Measurements from ENCODE around the gene RBBP9.
"Not testable (repeated sequence)": the region's sequence is repeated elsewhere in the genome, so short reads cannot be mapped to it uniquely, and the experiment has no call there.

The RBBP9 gene

GRCh38 chr20:18533978-18534644 is 37.1 kb upstream of the RBBP9 start:
- TF ChIP-seq, protein P1, sequence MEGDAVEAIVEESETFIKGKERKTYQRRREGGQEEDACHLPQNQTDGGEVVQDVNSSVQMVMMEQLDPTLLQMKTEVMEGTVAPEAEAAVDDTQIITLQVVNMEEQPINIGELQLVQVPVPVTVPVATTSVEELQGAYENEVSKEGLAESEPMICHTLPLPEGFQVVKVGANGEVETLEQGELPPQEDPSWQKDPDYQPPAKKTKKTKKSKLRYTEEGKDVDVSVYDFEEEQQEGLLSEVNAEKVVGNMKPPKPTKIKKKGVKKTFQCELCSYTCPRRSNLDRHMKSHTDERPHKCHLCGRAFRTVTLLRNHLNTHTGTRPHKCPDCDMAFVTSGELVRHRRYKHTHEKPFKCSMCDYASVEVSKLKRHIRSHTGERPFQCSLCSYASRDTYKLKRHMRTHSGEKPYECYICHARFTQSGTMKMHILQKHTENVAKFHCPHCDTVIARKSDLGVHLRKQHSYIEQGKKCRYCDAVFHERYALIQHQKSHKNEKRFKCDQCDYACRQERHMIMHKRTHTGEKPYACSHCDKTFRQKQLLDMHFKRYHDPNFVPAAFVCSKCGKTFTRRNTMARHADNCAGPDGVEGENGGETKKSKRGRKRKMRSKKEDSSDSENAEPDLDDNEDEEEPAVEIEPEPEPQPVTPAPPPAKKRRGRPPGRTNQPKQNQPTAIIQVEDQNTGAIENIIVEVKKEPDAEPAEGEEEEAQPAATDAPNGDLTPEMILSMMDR (IDR thresholded peaks at IDR 0.05; ENCODE audit: low read length, missing control alignments) = no peak
- H3K4me3 ChIP-seq (replicated peaks; ENCODE audit: low read depth, low read length) = no peak overlapping the region
- DNase-seq (ENCODE audit: low read depth) = no peak

GRCh38 chr20:18533491-18533890 is 36.5 kb upstream of the RBBP9 start:
- H3K4me3 ChIP-seq (replicated peaks; ENCODE audit: low read depth, low read length) = no peak overlapping the region
- TF ChIP-seq, protein P1 (IDR thresholded peaks at IDR 0.05; ENCODE audit: low read length, missing control alignments) = no peak
- no peak for DNase-seq (ENCODE audit: low read depth)

- H3K4me3 ChIP-seq (replicated peaks; ENCODE audit: low read depth, low read length) = no peak overlapping the region
- TF ChIP-seq, protein P1 (IDR thresholded peaks at IDR 0.05; ENCODE audit: low read length, missing control alignments) = no peak
Observed at GRCh38 chr20:18532626-18533025, 35.6 kb upstream of the RBBP9 start.

DNA sequence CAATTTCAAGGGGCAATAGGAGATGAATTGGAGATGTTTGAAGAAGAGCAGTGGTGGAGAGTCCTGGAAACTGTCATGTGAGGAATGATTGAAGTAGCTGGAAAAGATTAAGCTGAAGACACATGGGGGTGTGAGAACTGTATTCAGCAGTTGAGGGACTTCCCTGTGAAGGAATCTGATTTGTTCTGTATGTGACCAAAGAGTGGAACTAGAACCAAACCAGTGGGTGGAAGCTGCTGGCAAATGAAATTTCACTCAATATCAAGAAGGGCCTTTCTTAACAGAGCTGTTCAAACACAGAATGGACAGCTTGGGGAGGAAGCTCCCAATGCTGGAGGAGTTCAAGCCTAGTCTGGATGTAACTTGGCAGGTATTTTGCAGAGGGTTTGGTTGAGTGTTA is 32.0 kb upstream of the RBBP9 start:
- no peak overlapping the region for H3K4me3 ChIP-seq (replicated peaks; ENCODE audit: low read depth, low read length)
- TF ChIP-seq, protein P1 (IDR thresholded peaks at IDR 0.05; ENCODE audit: low read length, missing control alignments) = no peak
- no peak for DNase-seq (ENCODE audit: low read depth)

More at GRCh38 chr20:18532626-18533025, 35.6 kb upstream of the RBBP9 start:
- no peak for DNase-seq (ENCODE audit: low read depth)

- no peak overlapping the region for H3K4me3 ChIP-seq (replicated peaks; ENCODE audit: low read depth, low read length)
- DNase-seq (ENCODE audit: low read depth) = no peak
- TF ChIP-seq, protein P1 (IDR thresholded peaks at IDR 0.05; ENCODE audit: low read length, missing control alignments) = no peak
Observed at GRCh38 chr20:18527836-18528235, 30.8 kb upstream of the RBBP9 start.

- TF ChIP-seq, protein P1 (IDR thresholded peaks at IDR 0.05; ENCODE audit: low read length, missing control alignments) = no peak
- no peak for DNase-seq (ENCODE audit: low read depth)
- no peak overlapping the region for H3K4me3 ChIP-seq (replicated peaks; ENCODE audit: low read depth, low read length)
Observed at GRCh38 chr20:18527339-18527738, 30.3 kb upstream of the RBBP9 start.

DNA sequence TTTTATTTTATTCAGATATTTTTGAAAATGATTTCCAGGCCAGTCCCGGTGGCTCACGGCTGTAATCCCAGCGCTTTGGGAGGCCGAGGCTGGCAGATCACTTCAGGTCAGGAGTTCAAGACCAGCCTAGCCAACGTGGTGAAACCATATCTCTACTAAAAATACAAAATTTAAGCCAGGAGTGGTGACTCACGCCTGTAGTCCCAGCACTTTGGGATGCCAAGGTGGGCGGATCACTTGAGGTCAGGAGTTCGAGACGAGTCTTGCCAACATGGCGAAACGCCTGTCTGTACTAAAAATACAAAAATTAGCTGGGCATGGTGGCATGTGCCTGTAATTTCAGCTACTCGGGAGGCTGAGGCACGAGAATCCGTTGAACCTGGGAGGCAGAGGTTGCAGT is 29.7 kb upstream of the RBBP9 start:
- DNase-seq (ENCODE audit: low read depth); H3K4me3 ChIP-seq (replicated peaks; ENCODE audit: low read depth, low read length): not testable (repeated sequence)
